Endothelial cell of umbilical vein (primary cell): ENCODE data around the gene EXOC3L1. TPM values are rescaled to one million over a fixed set of nuclear protein-coding genes. Genes with fewer than 3 reads are reported as not detected.

Source experiments
- BruUV-seq: library from RNA; stranded (reverse); fragments of 400-500 nt; replicated peaks from 2 replicates; lab custom pipeline; 2021; lab: Mats Ljungman, UMichigan
- CTCF ChIA-PET: fragments of 300-600, 350-600 bp; sonication (Branson Sonifier 250); formaldehyde crosslinking; loops from one replicate; lab custom pipeline; 2021; ENCODE audit warnings: antibody characterized with exemption, inconsistent platforms; lab: Charles Lee
- POLR2A ChIA-PET: fragments of 300-600, 350-600 bp; sonication (Branson Sonifier 250); formaldehyde crosslinking; loops from one replicate; lab custom pipeline; 2021; ENCODE audit warnings: antibody characterized with exemption, inconsistent platforms; lab: Charles Lee
- DNase-seq: peaks from one replicate; pipeline ENCODE4 v3.0.0-alpha.2; 2011; ENCODE audit warnings: low read depth, low spot score
- FAIRE-seq: peaks from 2 replicates; lab custom pipeline; 2011; peaks lifted over from hg19 to GRCh38; lab: Jason Lieb, UNC
- H2AFZ ChIP-seq: 2 replicates; pipeline ENCODE4 v1.6.0; 2012; ENCODE audit warnings: low read depth, low read length, control low read depth, inconsistent platforms
- H3K27ac ChIP-seq: 2 replicates; pipeline ENCODE4 v1.5.1; 2011; ENCODE audit warnings: low read depth, mild to moderate bottlenecking, control low read depth, low read length, moderate library complexity; ENCODE audit not compliant: insufficient read depth
- H3K27me3 ChIP-seq, 2 experiments: 2 replicates each; pipeline versions ENCODE4 v1.6.0 to v1.6.1; 2011; ENCODE audit warnings: low read length in 2 of 2, mixed read lengths in 1 of 2; ENCODE audit not compliant: control insufficient read depth in 2 of 2, insufficient read depth in 2 of 2
- H3K36me3 ChIP-seq, 2 experiments: 2 replicates in 1 of 2; 3 replicates in 1 of 2; pipeline ENCODE4 v1.5.1; 2011; ENCODE audit warnings: low read length in 2 of 2, mild to moderate bottlenecking in 1 of 2, moderate library complexity in 1 of 2; ENCODE audit not compliant: control insufficient read depth in 2 of 2, insufficient read depth in 2 of 2; ENCODE audit errors: extremely low read depth in 1 of 2
- H3K4me1 ChIP-seq: 3 replicates; pipeline ENCODE4 v1.5.1; 2011; ENCODE audit warnings: mild to moderate bottlenecking, low read length; ENCODE audit not compliant: control insufficient read depth, insufficient read depth; ENCODE audit errors: extremely low read depth
- H3K4me2 ChIP-seq: 2 replicates; pipeline ENCODE4 v1.6.1; 2011; ENCODE audit warnings: low read length, control low read depth, mixed read lengths; ENCODE audit not compliant: insufficient read depth
- H3K4me3 ChIP-seq, 3 experiments: fragments of 200-600 bp in 1 of 3; sonication (generic), shearing (Covaris generic) in 1 of 3; replicated peaks in 1 of 3; 2 replicates each; pipeline ENCODE4 v1.5.1; 2011 to 2016; ENCODE audit warnings: control low read depth in 3 of 3, low read length in 3 of 3, mild to moderate bottlenecking in 2 of 3, inconsistent platforms in 1 of 3, low read depth in 1 of 3, moderate library complexity in 1 of 3; ENCODE audit not compliant: insufficient read depth in 1 of 3
- H3K79me2 ChIP-seq: 2 replicates; pipeline ENCODE4 v1.6.0; 2012; ENCODE audit warnings: low read length, inconsistent platforms; ENCODE audit not compliant: control insufficient read depth, insufficient read depth
- H3K9ac ChIP-seq: replicated peaks from 2 replicates; pipeline ENCODE3; 2011; ENCODE audit warnings: low read length, control low read depth; ENCODE audit not compliant: insufficient read depth; ENCODE audit errors: extremely low read depth
- H3K9me1 ChIP-seq: replicated peaks from 3 replicates; pipeline ENCODE4 v1.6.0; 2011; ENCODE audit warnings: mild to moderate bottlenecking, low read length; ENCODE audit not compliant: control insufficient read depth, insufficient read depth; ENCODE audit errors: extremely low read depth
- H3K9me3 ChIP-seq: replicated peaks from 2 replicates; pipeline ENCODE4 v1.5.1; 2012; ENCODE audit warnings: low read length, inconsistent platforms; ENCODE audit not compliant: control insufficient read depth, insufficient read depth
- H4K20me1 ChIP-seq: replicated peaks from 2 replicates; pipeline ENCODE3; 2011; ENCODE audit warnings: mild to moderate bottlenecking, low read length; ENCODE audit not compliant: control insufficient read depth, insufficient read depth; ENCODE audit errors: extremely low read depth
- CTCF ChIP-seq, 2 donors: IDR thresholded peaks; 1 replicate in 1 of 2; 2 replicates in 1 of 2; pipeline ENCODE4 v1.5.1; 2011; ENCODE audit warnings: low read length in 2 of 2, mild to moderate bottlenecking in 2 of 2, moderate library complexity in 2 of 2, control low read depth in 1 of 2, inconsistent platforms in 1 of 2, low read depth in 1 of 2; ENCODE audit not compliant: insufficient read depth in 1 of 2; ENCODE audit errors: extremely low read depth in 1 of 2
- FOS ChIP-seq: IDR thresholded peaks from 2 replicates; pipeline ENCODE4 v1.6.1; 2011; ENCODE audit warnings: mild to moderate bottlenecking, low read length, moderate library complexity, borderline replicate concordance; ENCODE audit not compliant: insufficient read depth
- GATA2 ChIP-seq: IDR thresholded peaks from 2 replicates; pipeline ENCODE4 v1.7.0; 2011; ENCODE audit warnings: low read depth, mild to moderate bottlenecking, moderate library complexity, mixed read lengths, low read length; ENCODE audit not compliant: insufficient read length, insufficient read depth
- JUN ChIP-seq: IDR thresholded peaks from 2 replicates; pipeline ENCODE4 v1.6.1; 2011; ENCODE audit warnings: borderline replicate concordance, low read depth; ENCODE audit not compliant: insufficient read length, insufficient read depth
- MAX ChIP-seq: IDR thresholded peaks from 2 replicates; pipeline ENCODE4 v1.6.1; 2011; ENCODE audit not compliant: insufficient read depth, insufficient read length
- MYC ChIP-seq: IDR thresholded peaks from one replicate; pipeline ENCODE4 v1.6.1; 2011; ENCODE audit warnings: mild to moderate bottlenecking, low read depth, low read length
- POLR2AphosphoS5 ChIP-seq: IDR thresholded peaks from 2 replicates; pipeline ENCODE4 v1.6.1; 2012; ENCODE audit warnings: low read depth, mild to moderate bottlenecking, control low read depth, low read length, moderate library complexity; ENCODE audit not compliant: insufficient read depth
- dilution Hi-C: fragments of 300-500 bp; cut with MboI; formaldehyde crosslinking; loops from one replicate; pipeline ENCODE4 v1.15.0; 2019; ENCODE audit warnings: low sequenced_read_pairs; ENCODE audit not compliant: extremely low pct_ligation_motif_present
- intact Hi-C: fragments of 100-400 bp; cut with micrococcal nuclease; formaldehyde crosslinking; loops from one replicate; pipeline ENCODE4 v1.10.0; 2022
- polyA plus RNA-seq, 4 experiments: library from polyadenylated mRNA; depleted of rRNA in 3 of 4; stranded (reverse) in 3 of 4; unstranded in 1 of 4; fragments of >200 nt; gene quantifications; 2 replicates each; pipeline versions ENCODE4 v1.2.1 to v1.2.3, GENCODE V29; 2011 to 2012; ENCODE audit warnings: missing spikeins in 1 of 4
- total RNA-seq: library from RNA; stranded (reverse); gene quantifications from 2 replicates; pipeline ENCODE4 v1.2.3, GENCODE V29; 2021

Gene EXOC3L1
- total and polyA plus RNA-seq, 2 donors (not counting 3 experiments of a cell fraction or from before 2014, with no cell fraction given) = 10.8 to 11.6 TPM

GRCh38 chr16:67227567-67227921 is 37.6 kb upstream of the EXOC3L1 start:
- ChIA-PET POLR2A (interaction anchor here (0.5 to 1.8 kb wide), 7 partner anchors 10 to 589 kb away, joined by 3 to 10 read pairs (median 5); partner anchors contain the start of gene FHOD1), CTCF (interaction anchor here (0.9 to 2.6 kb wide), 5 partner anchors 19 to 210 kb away, joined by 3 to 15 read pairs (median 5); no protein-coding TSS in a partner anchor)
- TSS peak; percentile 37 for BruUV-seq
- H3K36me3 ChIP-seq = peaks cover 10 to 39% of the 10 kb centered on the region in 2 experiments
- H3K27ac ChIP-seq = peak overlapping the region; percentile 44
- FAIRE-seq = no peak
- intact Hi-C loops (loop anchor here (1.0 to 5.0 kb wide), 2 partner anchors 10 to 35 kb away; partner anchors contain the start of genes E2F4 and EXOC3L1), dilution Hi-C loops (no loop called here)
- peaks cover 11% of the 10 kb centered on the region for H3K79me2 ChIP-seq
- no peaks in the 10 kb centered on the region for H3K9me3 ChIP-seq
- H3K4me2 ChIP-seq = peak overlapping the region; percentile 79
- TF ChIP-seq FOS = no peak
- TF ChIP-seq JUN = no peak
- no peak for TF ChIP-seq MAX
- TF ChIP-seq MYC = no peak
- TF ChIP-seq GATA2 = no peak
- TF ChIP-seq CTCF (IDR thresholded peaks at IDR 0.05; ENCODE audit: extremely low read depth in 1 of 2, insufficient read depth in 1 of 2, low read depth in 1 of 2, low read length in 2 of 2) = no peak
- no peak for TF ChIP-seq POLR2AphosphoS5
- H3K27me3 ChIP-seq = no peaks in the 10 kb centered on the region
- no peak overlapping the region for H2AFZ ChIP-seq
- no peaks in the 10 kb centered on the region for H3K9me1 ChIP-seq
- peak overlapping the region; percentile 66 to 86 (median 78) for H3K4me3 ChIP-seq
- DNase-seq = no peak
- H3K4me1 ChIP-seq = peaks cover 18% of the 10 kb centered on the region
- peak overlapping the region; percentile 77 for H3K9ac ChIP-seq
- H4K20me1 ChIP-seq = no peaks in the 10 kb centered on the region
